HG03095 (cell line): Measurements from ENCODE around the gene LINGO3.

Source experiments
- ATAC-seq: cut with Tn5 transposase; IDR thresholded peaks from one replicate; pipeline ENCODE4 v1.9.1; 2021; ENCODE audit warnings: moderate library complexity; ENCODE audit not compliant: unreplicated experiment

LINGO3 gene

GRCh38 chr19:2307518-2308012 is 389 bp downstream of the LINGO3 start:
- no peak for ATAC-seq

GRCh38 chr19:2306971-2307370 is 983 bp downstream of the LINGO3 start:
- no peak for ATAC-seq

GRCh38 chr19:2306281-2306806 is 1.6 kb downstream of the LINGO3 start:
- ATAC-seq = no peak

GRCh38 chr19:2305452-2306280 is 2.3 kb downstream of the LINGO3 start:
- ATAC-seq = no peak

- no peak for ATAC-seq
Observed at GRCh38 chr19:2303211-2303798, 4.6 kb downstream of the LINGO3 start.

- ATAC-seq = no peak
Observed at GRCh38 chr19:2302319-2303210, 5.4 kb downstream of the LINGO3 start.

GRCh38 chr19:2300533-2300932 is 7.4 kb downstream of the LINGO3 start:
- ATAC-seq = no peak

- no peak for ATAC-seq
Observed at GRCh38 chr19:2296141-2296540, 11.8 kb downstream of the LINGO3 start.

- no peak for ATAC-seq
Observed at GRCh38 chr19:2294687-2295335, 13.1 kb downstream of the LINGO3 start.

- ATAC-seq = no peak
Observed at GRCh38 chr19:2291185-2291751, 16.7 kb downstream of the LINGO3 start.

- ATAC-seq = no peak
Observed at GRCh38 chr19:2290441-2291184, 17.3 kb downstream of the LINGO3 start.

- no peak for ATAC-seq
Observed at GRCh38 chr19:2289714-2290435, 18.1 kb downstream of the LINGO3 start.

- ATAC-seq = no peak
Observed at GRCh38 chr19:2288818-2289713, 18.9 kb downstream of the LINGO3 start.

GRCh38 chr19:2288338-2288817 is 19.6 kb downstream of the LINGO3 start:
- ATAC-seq = no peak

GRCh38 chr19:2287585-2288337 is 20.2 kb downstream of the LINGO3 start:
- ATAC-seq = no peak

GRCh38 chr19:2286402-2287140 is 21.4 kb downstream of the LINGO3 start:
- ATAC-seq = no peak
